ENCODE measurements around the gene VGLL1.
A peak's percentile ranks its signal among the peaks of the same experiment; 100 is the strongest.

The VGLL1 gene, protein sequence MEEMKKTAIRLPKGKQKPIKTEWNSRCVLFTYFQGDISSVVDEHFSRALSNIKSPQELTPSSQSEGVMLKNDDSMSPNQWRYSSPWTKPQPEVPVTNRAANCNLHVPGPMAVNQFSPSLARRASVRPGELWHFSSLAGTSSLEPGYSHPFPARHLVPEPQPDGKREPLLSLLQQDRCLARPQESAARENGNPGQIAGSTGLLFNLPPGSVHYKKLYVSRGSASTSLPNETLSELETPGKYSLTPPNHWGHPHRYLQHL

GRCh38 chrX:136531951-136532350 is at the start of gene VGLL1:
Gene VGLL1, plus strand, starts transcription at chrX:136532215. Its CDS starts 3,806 bp downstream, at chrX:136536021.
- DNase-seq, result no peak

GRCh38 chrX:136487647-136488046 is 44.4 kb upstream of the VGLL1 start, which contains the start of gene BRS3:
Gene BRS3, plus strand, starts transcription at chrX:136487947. Its CDS starts 168 bp downstream, at chrX:136488115.
- DNase-seq, result no peak

DNA sequence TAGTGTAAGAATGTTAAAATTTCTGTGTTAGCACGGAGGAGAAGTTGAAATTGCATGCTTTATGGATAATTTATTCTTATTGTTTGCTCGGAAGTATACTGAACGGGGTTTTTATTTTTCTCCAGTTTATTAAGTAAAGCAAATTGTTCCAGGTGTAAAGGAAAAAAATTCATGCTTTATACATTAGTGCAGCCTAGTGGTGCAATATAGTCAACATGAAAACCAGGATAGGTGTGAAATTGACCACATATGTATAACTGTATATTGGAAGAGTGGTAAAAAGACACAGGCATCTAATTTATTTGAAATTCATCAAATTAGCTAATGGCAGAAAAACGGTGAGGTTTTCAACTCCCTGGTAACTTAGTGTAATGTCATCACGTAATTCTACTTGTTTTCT is 43.3 kb upstream of the VGLL1 start:
- no peak for DNase-seq

GRCh38 chrX:136491832-136492231 is 40.2 kb upstream of the VGLL1 start:
- DNase-seq, result no peak

- no peak for DNase-seq
Measured at GRCh38 chrX:136493011-136493410, 39.0 kb upstream of the VGLL1 start.

GRCh38 chrX:136495043-136495442 is 37.0 kb upstream of the VGLL1 start:
- DNase-seq, result peak; percentile 12

GRCh38 chrX:136496186-136496763 is 35.7 kb upstream of the VGLL1 start:
- DNase-seq, result no peak

- peak; percentile 85 for DNase-seq
Measured at GRCh38 chrX:136496764-136497555, 35.1 kb upstream of the VGLL1 start.

- no peak for DNase-seq
Measured at GRCh38 chrX:136497556-136498052, 34.4 kb upstream of the VGLL1 start, which contains the start of gene HTATSF1. Gene HTATSF1, plus strand, starts transcription at chrX:136497592. Its CDS starts 93 bp downstream, at chrX:136497685.

- DNase-seq, result no peak
Measured at GRCh38 chrX:136519069-136519468, 12.9 kb upstream of the VGLL1 start.

DNA sequence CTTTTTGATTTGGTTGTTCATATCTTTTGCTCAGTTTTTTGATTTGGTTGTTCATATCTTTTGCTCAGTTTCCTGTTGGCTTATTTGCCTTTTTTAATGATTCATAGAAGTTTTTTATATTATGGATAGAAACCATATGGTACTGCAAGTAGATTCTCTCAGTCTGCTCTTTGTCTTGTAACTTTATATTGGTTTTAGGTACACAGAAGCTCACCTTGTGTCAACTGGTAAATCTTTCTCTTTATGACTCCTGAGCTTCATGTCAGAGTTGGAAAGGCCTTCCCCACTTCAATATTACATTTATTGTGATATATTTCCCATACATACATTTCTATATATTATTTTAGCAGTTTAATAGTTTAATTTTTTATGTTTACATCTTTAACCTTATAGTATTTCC is 8.2 kb upstream of the VGLL1 start:
- no peak for DNase-seq

DNA sequence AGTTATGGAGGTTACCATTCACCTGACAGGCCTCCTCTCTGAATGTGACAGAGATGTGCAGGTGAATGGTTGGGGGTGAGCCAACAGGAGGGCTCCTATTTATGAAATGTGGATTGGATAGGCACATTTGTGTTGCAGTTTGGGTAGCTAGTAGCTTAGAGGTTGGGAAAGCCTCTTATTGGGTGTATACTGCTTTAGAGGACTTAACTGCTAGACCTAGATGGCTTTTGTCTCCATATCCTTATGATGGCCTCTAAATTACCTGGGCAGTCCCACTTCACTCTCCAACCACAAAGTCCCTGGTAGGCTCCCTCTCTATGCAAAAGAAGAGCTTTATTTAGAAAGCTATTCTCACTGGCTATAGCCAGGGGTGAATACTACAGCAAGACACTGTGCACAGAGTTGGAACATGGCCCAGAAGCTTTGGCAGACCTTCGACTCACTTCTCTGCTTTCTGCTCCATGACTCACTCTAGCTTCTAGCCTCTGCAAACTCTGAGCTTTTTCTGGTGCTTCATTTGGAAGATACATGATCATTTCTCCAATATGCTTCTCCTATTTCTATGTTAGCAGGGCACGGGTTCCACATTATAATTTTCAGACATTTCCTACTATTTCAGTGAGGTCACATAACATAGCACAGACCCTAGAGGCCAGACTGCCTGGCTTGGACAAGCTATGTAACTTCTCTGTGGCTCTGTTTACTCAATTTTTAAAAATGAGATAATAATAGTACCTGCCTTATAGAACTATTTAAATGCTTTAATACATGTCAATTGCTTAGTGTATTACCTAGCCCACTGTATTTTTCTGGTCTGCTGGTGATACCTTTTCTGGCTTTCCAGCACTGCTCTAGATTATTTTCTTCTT is 6.0 kb upstream of the VGLL1 start:
- DNase-seq, result no peak

GRCh38 chrX:136528645-136529315 is 3.2 kb upstream of the VGLL1 start:
- no peak for DNase-seq

DNA sequence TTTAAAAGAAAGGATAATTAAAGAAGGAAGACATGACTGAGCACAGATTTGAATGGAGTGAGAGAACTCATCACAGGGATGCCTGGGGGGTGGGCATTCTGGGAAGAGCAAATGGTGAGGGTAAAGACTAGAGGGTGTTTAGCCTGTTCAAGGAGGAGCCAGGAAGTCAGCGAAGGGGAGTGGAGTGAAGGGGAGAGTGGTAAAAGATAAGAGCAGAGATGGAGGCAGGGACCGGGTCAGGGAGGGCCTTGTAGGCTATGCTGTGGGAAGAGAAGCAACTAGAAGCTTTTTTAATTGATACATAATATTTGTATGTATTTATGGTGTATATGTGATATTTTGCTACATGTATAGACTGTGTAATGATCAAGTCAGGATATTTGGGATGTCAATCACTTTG is 2.2 kb upstream of the VGLL1 start:
- no peak for DNase-seq

DNA sequence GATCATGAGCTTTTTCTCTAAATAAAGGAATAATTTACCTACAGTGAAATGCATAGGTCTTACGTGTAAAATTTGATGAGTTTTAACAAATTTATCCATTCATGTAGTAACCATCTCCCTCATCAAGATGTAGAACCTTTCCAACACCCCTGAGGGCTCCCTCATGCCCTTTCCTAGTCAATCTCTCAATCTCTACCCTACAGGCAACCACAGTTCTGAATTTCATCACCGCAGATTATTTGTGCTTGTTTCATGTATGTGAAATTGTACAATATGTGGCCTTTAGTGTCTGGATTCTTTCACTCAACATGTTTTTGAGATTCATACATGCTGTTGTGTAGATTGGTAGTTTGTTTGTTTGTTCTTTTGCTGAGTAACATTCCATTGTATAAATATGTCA is 2.1 kb downstream of the VGLL1 start:
- DNase-seq, result no peak

- no peak for DNase-seq
Measured at GRCh38 chrX:136538811-136539210, 6.8 kb downstream of the VGLL1 start.

GRCh38 chrX:136540226-136540625 is 8.2 kb downstream of the VGLL1 start:
- no peak for DNase-seq

- no peak for DNase-seq
Measured at GRCh38 chrX:136541294-136541693, 9.3 kb downstream of the VGLL1 start.

GRCh38 chrX:136542281-136542680 is 10.3 kb downstream of the VGLL1 start:
- no peak for DNase-seq

DNA sequence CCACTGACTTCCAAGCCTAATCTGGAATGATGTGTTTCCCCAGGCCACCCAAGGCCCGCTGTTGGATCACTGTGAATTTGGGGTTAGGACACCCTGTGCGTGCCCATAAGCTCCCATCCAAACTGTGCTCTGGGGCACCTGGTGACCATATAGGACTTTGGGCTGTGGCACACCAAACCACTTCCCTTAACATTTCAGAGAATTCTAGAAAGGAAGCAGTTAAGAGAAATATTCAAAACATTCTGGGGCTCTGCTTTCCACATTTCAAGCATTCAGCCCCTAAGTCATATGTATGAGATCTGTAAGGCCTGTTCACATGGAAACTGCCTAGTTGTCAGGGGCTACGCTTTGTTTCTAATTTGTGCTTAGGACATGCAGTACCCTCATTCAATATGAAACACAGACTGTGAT is 14.4 kb downstream of the VGLL1 start:
- no peak for DNase-seq

- no peak for DNase-seq
Measured at GRCh38 chrX:136549226-136549625, 17.2 kb downstream of the VGLL1 start.

DNA sequence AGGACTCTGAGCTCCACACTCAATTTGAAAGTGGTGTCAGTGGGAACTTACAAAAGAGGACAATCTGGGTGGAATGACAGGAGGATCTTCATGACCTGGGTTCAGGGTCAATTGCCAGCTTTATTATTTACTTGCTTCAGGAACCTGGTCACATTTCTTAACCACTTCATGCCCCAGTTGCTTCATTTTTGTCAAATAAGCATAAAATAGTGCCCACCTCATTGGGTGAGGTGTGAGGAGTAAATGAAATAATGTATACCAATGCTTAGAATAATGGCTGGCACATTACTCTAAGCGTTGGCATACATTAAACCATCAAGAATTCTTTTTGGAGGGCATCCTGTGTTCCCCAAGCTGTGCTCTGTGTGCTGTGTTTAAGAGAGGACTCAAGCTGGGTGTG is 19.4 kb downstream of the VGLL1 start:
- DNase-seq, result no peak
